ENCODE measurements around the gene SOX11. TPM values are rescaled to one million over a fixed set of nuclear protein-coding genes. Genes with fewer than 3 reads are reported as not detected.

Gene SOX11
- total RNA-seq, 1 donor from 2014 or later: 19.2 TPM

DNA sequence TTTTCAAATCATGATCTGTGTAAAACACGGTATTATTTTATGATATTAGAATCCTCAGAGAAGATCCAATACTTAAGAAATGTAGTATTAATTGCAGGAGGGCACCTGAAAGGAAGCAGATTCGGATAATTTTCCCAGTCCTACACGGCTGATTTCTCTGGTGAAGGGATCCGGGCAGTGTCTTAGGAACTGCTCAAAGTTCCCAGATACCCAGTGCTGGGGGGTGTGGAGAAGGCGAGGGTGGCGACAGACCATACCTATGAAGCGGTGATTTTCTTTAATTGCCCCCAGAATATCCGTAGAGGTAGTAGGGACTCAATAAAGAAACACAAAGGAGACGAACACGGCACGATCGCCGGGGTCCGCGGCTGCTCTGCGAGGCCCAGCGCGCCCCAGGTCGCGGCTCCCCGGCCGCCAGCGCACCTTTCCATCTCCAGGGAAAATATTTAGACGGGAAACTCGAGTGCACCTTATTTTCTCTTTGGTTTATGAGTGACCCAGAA lies 1.4 kb upstream of the SOX11 start:
- TF ChIP-seq, protein P1, sequence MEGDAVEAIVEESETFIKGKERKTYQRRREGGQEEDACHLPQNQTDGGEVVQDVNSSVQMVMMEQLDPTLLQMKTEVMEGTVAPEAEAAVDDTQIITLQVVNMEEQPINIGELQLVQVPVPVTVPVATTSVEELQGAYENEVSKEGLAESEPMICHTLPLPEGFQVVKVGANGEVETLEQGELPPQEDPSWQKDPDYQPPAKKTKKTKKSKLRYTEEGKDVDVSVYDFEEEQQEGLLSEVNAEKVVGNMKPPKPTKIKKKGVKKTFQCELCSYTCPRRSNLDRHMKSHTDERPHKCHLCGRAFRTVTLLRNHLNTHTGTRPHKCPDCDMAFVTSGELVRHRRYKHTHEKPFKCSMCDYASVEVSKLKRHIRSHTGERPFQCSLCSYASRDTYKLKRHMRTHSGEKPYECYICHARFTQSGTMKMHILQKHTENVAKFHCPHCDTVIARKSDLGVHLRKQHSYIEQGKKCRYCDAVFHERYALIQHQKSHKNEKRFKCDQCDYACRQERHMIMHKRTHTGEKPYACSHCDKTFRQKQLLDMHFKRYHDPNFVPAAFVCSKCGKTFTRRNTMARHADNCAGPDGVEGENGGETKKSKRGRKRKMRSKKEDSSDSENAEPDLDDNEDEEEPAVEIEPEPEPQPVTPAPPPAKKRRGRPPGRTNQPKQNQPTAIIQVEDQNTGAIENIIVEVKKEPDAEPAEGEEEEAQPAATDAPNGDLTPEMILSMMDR (IDR thresholded peaks at IDR 0.05; ENCODE audit: insufficient read depth, low read depth, low read length): no peak
- TF ChIP-seq EZH2 (IDR thresholded peaks at IDR 0.05; ENCODE audit: insufficient read depth, low read length): no peak
- Mint-ChIP-seq H3K36me3 (ENCODE audit: low read depth, unreplicated experiment) (peaks cover 1% of the 10 kb centered on the region), H3K4me3 (ENCODE audit: unreplicated experiment) (peak overlapping the region; percentile 92), H3K4me1 (ENCODE audit: low read depth, unreplicated experiment) (peaks cover 7% of the 10 kb centered on the region), H3K27me3 (ENCODE audit: low read depth, unreplicated experiment) (peaks cover 6% of the 10 kb centered on the region), H3K27ac (ENCODE audit: unreplicated experiment) (peak overlapping the region; percentile 86), H3K9me3 (ENCODE audit: unreplicated experiment) (peaks cover 2% of the 10 kb centered on the region)
- peak overlapping the region; percentile 79 for H2AFZ ChIP-seq (ENCODE audit: low read depth, low read length)
- peak overlapping the region; percentile 96 for H3K9ac ChIP-seq (ENCODE audit: low read length)
- peaks cover 33% of the 10 kb centered on the region for H3K79me2 ChIP-seq (ENCODE audit: insufficient read depth, low read length)
- no peaks in the 10 kb centered on the region for H3K36me3 ChIP-seq (ENCODE audit: insufficient read depth, low read length)
- H3K27me3 ChIP-seq (ENCODE audit: insufficient read depth, low read length): no peaks in the 10 kb centered on the region
- DNase-seq (ENCODE audit: low read depth) (peak; percentile 10), FAIRE-seq (no peak)
- no peaks in the 10 kb centered on the region for H3K9me3 ChIP-seq (ENCODE audit: insufficient read depth, low read depth, low read length)
- peaks cover 31% of the 10 kb centered on the region for H4K20me1 ChIP-seq (ENCODE audit: insufficient read depth, low read length)
- no peaks in the 10 kb centered on the region for H3K4me1 ChIP-seq (ENCODE audit: insufficient read depth, low read length)
- peak overlapping the region; percentile 98 for H3K4me2 ChIP-seq (ENCODE audit: low read length)
- H3K4me3 ChIP-seq (ENCODE audit: insufficient read depth, low read depth, low read length): peak overlapping the region; percentile 98
- H3K27ac ChIP-seq (ENCODE audit: low read depth, low read length): peak overlapping the region; percentile 90

- Histone ChIP-seq H3K79me2 (ENCODE audit: insufficient read depth, low read length) (peaks cover 40% of the 10 kb centered on the region), H3K27ac (ENCODE audit: low read depth, low read length) (peak overlapping the region; percentile 90), H3K4me1 (ENCODE audit: insufficient read depth, low read length) (no peaks in the 10 kb centered on the region), H3K9me3 (ENCODE audit: insufficient read depth, low read depth, low read length) (no peaks in the 10 kb centered on the region), H2AFZ (ENCODE audit: low read depth, low read length) (peak overlapping the region; percentile 79), H3K36me3 (ENCODE audit: insufficient read depth, low read length) (no peaks in the 10 kb centered on the region), H3K4me3 (ENCODE audit: insufficient read depth, low read depth, low read length) (peak overlapping the region; percentile 98), H3K27me3 (ENCODE audit: insufficient read depth, low read length) (no peaks in the 10 kb centered on the region), H3K9ac (ENCODE audit: low read length) (peak overlapping the region; percentile 96), H3K4me2 (ENCODE audit: low read length) (peak overlapping the region; percentile 98), H4K20me1 (ENCODE audit: insufficient read depth, low read length) (peaks cover 36% of the 10 kb centered on the region)
- peak overlapping the region; percentile 86 for H3K27ac Mint-ChIP-seq (ENCODE audit: unreplicated experiment)
- no peak for FAIRE-seq
- H3K4me1 Mint-ChIP-seq (ENCODE audit: low read depth, unreplicated experiment): peaks cover 7% of the 10 kb centered on the region
- TF ChIP-seq, protein P1 (IDR thresholded peaks at IDR 0.05; ENCODE audit: insufficient read depth, low read depth, low read length): peak; percentile 21
- TF ChIP-seq EZH2 (IDR thresholded peaks at IDR 0.05; ENCODE audit: insufficient read depth, low read length): no peak
- peaks cover 1% of the 10 kb centered on the region for H3K36me3 Mint-ChIP-seq (ENCODE audit: low read depth, unreplicated experiment)
- peaks cover 2% of the 10 kb centered on the region for H3K9me3 Mint-ChIP-seq (ENCODE audit: unreplicated experiment)
- peak; percentile 61 for DNase-seq (ENCODE audit: low read depth)
- peaks cover 6% of the 10 kb centered on the region for H3K27me3 Mint-ChIP-seq (ENCODE audit: low read depth, unreplicated experiment)
- peak overlapping the region; percentile 92 for H3K4me3 Mint-ChIP-seq (ENCODE audit: unreplicated experiment)
These were observed 781 bp upstream of the SOX11 start for GRCh38 chr2:5691221-5691984.
